ENCODE measurements around the gene PRDX5. TPM values are rescaled to one million over a fixed set of nuclear protein-coding genes. Genes with fewer than 3 reads are reported as not detected.

The PRDX5 gene
- total and polyA plus RNA-seq, 7 experiments from 2014 or later: 41.4 to 195 (median 59.6) TPM

DNA sequence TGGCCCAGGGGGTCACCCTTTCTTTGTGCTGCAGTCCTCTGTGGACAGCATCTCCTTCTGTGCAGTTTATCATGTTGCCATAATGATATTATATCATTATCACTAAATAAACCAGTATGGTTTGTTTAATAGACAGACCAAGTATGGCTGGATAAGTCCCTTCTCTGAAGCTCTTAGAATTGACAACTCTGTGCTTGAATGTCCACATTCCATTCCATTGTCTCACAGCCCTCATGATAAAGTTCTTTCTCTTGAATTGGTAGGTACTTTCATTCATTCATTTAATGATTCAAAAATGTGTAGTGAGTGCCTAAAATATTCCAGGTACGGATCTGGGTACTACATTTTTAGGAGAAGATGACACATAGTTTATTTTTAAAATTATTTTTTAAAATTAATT, 48.8 kb downstream of the PRDX5 start:
- Histone ChIP-seq H3K9me3 (ENCODE audit: control insufficient read depth in 2 of 3, low read length in 3 of 3) (no peaks in the 10 kb centered on the region), H3K27me3 (ENCODE audit: control insufficient read depth in 2 of 2, insufficient read depth in 2 of 2, low read length in 2 of 2) (no peaks in the 10 kb centered on the region), H3K27ac (ENCODE audit: low read depth, low read length) (no peak overlapping the region), H3K4me1 (ENCODE audit: control insufficient read depth in 2 of 2, insufficient read depth in 2 of 2, low read length in 2 of 2) (no peaks in the 10 kb centered on the region), H3K36me3 (ENCODE audit: control insufficient read depth in 2 of 3, insufficient read depth in 3 of 3, low read length in 3 of 3) (peaks cover 0 to 77% (median 3%) of the 10 kb centered on the region in 3 experiments), H3K4me3 (ENCODE audit: low read length) (no peak overlapping the region)
- Mint-ChIP-seq H3K27ac (peak overlapping the region in 1 of 9 donors; percentile 48), H3K27me3 (no peaks in the 10 kb centered on the region), H3K4me1 (peaks cover 0 to 7% (median 0%) of the 10 kb centered on the region in 7 donors), H3K36me3 (peaks cover 5 to 31% (median 10%) of the 10 kb centered on the region in 5 donors), H3K9me3 (no peaks in the 10 kb centered on the region), H3K4me3 (no peak overlapping the region)
- POLR2A ChIA-PET: no interaction called here
- CTCF ChIA-PET: no interaction called here
- DNase-seq (no peak), ATAC-seq (no peak)
- intact Hi-C loops (cut with micrococcal nuclease): no loop called here

DNA sequence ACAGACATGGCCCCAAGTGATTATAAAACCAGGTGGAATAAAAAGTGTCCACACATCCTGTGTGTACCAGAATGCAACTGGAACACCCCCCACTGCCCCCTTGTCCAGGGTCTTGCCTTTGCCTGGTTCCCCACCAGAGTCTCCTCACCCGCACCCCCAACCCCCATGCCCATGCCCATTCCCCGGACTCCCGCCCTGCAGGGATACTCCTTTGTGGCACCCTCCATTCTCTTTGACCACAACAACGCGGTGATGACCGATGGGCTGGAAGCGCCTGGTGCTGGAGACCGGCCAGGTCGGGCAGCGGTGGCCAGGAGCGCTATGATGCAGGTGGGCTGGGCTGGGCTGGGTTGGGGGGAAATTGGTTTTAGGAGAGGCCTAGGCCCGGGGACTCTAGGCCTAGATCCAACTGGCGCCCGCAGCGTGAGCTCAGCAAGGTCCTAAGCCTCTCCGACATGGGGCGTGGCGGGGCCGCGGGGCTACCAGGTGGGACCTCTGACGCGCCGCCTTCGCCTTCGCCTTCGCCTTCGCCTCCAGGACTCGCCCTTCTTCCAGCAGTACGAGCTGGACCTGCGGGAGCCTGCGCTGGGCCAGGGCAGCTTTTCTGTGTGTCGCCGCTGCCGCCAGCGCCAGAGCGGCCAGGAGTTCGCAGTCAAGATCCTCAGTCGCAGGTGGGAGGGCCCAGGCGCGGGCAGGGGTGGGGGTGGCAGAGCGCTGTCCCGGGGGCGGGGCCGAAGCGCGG, 50.2 kb downstream of the PRDX5 start:
- H3K36me3 Mint-ChIP-seq: peaks cover 5 to 25% (median 9%) of the 10 kb centered on the region in 5 donors
- no peak overlapping the region for H3K4me3 Mint-ChIP-seq
- no peak overlapping the region for H3K27ac Mint-ChIP-seq

DNA sequence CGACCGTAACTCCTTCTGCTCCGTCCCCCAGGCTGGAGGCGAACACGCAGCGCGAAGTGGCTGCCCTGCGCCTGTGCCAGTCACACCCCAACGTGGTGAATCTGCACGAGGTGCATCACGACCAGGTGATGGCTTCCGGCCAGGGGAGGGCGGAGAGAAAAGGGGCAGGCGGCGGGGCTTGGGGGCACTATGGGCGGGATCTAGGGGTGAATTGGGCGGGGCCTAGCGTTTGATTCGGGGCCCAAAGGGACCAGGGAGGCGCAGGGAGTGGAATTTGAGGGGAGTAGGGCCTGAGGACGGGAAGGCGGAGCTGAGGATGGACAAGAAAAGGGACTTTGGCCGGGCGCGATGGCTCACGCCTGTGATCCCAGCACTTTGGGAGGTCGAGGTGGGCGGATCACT, 50.8 kb downstream of the PRDX5 start:
- ATAC-seq: no peak
- ChIA-PET CTCF (no interaction called here), POLR2A (no interaction called here)
- Mint-ChIP-seq H3K27me3 (no peaks in the 10 kb centered on the region), H3K9me3 (no peaks in the 10 kb centered on the region), H3K27ac (no peak overlapping the region), H3K4me3 (no peak overlapping the region), H3K4me1 (peaks cover 0 to 7% (median 0%) of the 10 kb centered on the region in 7 donors), H3K36me3 (peaks cover 5 to 21% (median 9%) of the 10 kb centered on the region in 5 donors)
- Histone ChIP-seq H3K27ac (ENCODE audit: low read depth, low read length) (no peak overlapping the region), H3K4me1 (ENCODE audit: control insufficient read depth in 2 of 2, insufficient read depth in 2 of 2, low read length in 2 of 2) (no peaks in the 10 kb centered on the region), H3K27me3 (ENCODE audit: control insufficient read depth in 2 of 2, insufficient read depth in 2 of 2, low read length in 2 of 2) (no peaks in the 10 kb centered on the region), H3K4me3 (ENCODE audit: low read length) (no peak overlapping the region), H3K9me3 (ENCODE audit: control insufficient read depth in 2 of 3, low read length in 3 of 3) (no peaks in the 10 kb centered on the region), H3K36me3 (ENCODE audit: control insufficient read depth in 2 of 3, insufficient read depth in 3 of 3, low read length in 3 of 3) (peaks cover 0 to 59% (median 3%) of the 10 kb centered on the region in 3 experiments)
- intact Hi-C loops (cut with micrococcal nuclease): no loop called here
- no peak for DNase-seq

More for the DNA sequence above, 50.2 kb downstream of the PRDX5 start:
- ChIA-PET POLR2A (no interaction called here), CTCF (no interaction called here)
- H3K27me3 ChIP-seq (ENCODE audit: control insufficient read depth in 2 of 2, insufficient read depth in 2 of 2, low read length in 2 of 2): no peaks in the 10 kb centered on the region
- no peaks in the 10 kb centered on the region for H3K9me3 ChIP-seq (ENCODE audit: control insufficient read depth in 2 of 3, low read length in 3 of 3)
- intact Hi-C loops (cut with micrococcal nuclease): no loop called here
- H3K4me1 ChIP-seq (ENCODE audit: control insufficient read depth in 2 of 2, insufficient read depth in 2 of 2, low read length in 2 of 2): no peaks in the 10 kb centered on the region
- DNase-seq: no peak
- Mint-ChIP-seq H3K4me1 (peaks cover 0 to 7% (median 0%) of the 10 kb centered on the region in 7 donors), H3K27me3 (no peaks in the 10 kb centered on the region), H3K9me3 (no peaks in the 10 kb centered on the region)
- H3K27ac ChIP-seq (ENCODE audit: low read depth, low read length): no peak overlapping the region
- ATAC-seq: no peak
- H3K4me3 ChIP-seq (ENCODE audit: low read length): no peak overlapping the region
- peaks cover 0 to 65% (median 3%) of the 10 kb centered on the region in 3 experiments for H3K36me3 ChIP-seq (ENCODE audit: control insufficient read depth in 2 of 3, insufficient read depth in 3 of 3, low read length in 3 of 3)

DNA sequence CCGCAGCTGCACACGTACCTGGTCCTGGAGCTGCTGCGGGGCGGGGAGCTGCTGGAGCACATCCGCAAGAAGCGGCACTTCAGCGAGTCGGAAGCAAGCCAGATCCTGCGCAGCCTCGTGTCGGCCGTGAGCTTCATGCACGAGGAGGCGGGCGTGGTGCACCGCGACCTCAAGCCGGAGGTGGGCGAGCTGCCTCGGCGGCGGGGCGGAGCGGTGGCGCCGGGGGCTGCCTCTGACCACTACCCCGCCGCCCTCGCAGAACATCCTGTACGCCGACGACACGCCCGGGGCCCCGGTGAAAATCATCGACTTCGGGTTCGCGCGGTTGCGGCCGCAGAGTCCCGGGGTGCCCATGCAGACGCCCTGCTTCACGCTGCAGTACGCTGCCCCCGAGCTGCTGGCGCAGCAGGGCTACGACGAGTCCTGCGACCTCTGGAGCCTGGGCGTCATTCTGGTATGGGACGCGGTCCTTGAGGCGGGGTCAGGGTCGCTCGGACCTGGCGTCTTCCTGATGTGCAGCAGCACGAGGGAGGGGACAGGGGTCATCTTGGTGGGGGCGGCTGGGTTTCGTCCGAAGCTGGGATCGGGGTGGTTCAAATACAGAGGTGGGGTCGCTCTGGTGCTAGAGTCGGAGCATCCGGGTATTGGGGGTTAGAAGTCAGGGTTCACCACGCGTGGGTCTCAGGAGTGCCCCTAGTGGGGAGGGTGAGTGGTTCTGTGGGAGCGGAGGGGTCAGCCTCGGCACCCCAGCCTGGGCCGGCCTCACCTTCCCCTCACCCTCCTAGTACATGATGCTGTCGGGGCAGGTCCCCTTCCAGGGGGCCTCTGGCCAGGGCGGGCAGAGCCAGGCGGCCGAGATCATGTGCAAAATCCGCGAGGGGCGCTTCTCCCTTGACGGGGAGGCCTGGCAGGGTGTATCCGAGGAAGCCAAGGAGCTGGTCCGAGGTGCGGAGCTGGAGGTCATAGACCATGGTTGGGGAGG, 51.8 kb downstream of the PRDX5 start:
- no peaks in the 10 kb centered on the region for H3K27me3 ChIP-seq (ENCODE audit: control insufficient read depth in 2 of 2, insufficient read depth in 2 of 2, low read length in 2 of 2)
- H3K27ac ChIP-seq (ENCODE audit: low read depth, low read length): no peak overlapping the region
- peaks cover 0 to 7% (median 0%) of the 10 kb centered on the region in 7 donors for H3K4me1 Mint-ChIP-seq
- intact Hi-C loops (cut with micrococcal nuclease): no loop called here
- POLR2A ChIA-PET: no interaction called here
- peaks cover 0 to 51% (median 3%) of the 10 kb centered on the region in 3 experiments for H3K36me3 ChIP-seq (ENCODE audit: control insufficient read depth in 2 of 3, insufficient read depth in 3 of 3, low read length in 3 of 3)
- H3K9me3 ChIP-seq (ENCODE audit: control insufficient read depth in 2 of 3, low read length in 3 of 3): no peaks in the 10 kb centered on the region
- H3K4me1 ChIP-seq (ENCODE audit: control insufficient read depth in 2 of 2, insufficient read depth in 2 of 2, low read length in 2 of 2): no peaks in the 10 kb centered on the region
- CTCF ChIA-PET: no interaction called here
- H3K4me3 Mint-ChIP-seq: no peak overlapping the region
- peaks cover 5 to 16% (median 9%) of the 10 kb centered on the region in 5 donors for H3K36me3 Mint-ChIP-seq
- H3K9me3 Mint-ChIP-seq: no peaks in the 10 kb centered on the region
- H3K4me3 ChIP-seq (ENCODE audit: low read length): no peak overlapping the region
- no peaks in the 10 kb centered on the region for H3K27me3 Mint-ChIP-seq
- DNase-seq: no peak
- ATAC-seq: no peak
- H3K27ac Mint-ChIP-seq: peak overlapping the region in 1 of 9 donors; percentile 36

DNA sequence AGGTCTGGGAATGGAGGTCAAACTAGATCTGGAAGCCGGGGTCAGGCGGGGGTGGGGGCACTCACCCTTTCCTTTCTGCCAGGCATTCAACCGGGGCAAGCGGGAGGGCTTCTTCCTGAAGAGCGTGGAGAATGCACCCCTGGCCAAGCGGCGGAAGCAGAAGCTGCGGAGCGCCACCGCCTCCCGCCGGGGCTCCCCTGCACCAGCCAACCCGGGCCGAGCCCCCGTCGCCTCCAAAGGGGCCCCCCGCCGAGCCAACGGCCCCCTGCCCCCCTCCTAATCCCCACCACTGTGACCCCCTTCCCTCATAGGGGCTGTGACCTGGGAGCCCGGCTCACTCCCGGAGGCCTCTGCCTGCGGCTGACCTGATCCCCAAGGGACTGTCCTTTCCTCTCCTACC, 53.3 kb downstream of the PRDX5 start:
- Mint-ChIP-seq H3K27me3 (no peaks in the 10 kb centered on the region), H3K36me3 (peaks cover 5 to 16% (median 9%) of the 10 kb centered on the region in 5 donors), H3K4me3 (no peak overlapping the region), H3K4me1 (peaks cover 0 to 7% (median 0%) of the 10 kb centered on the region in 7 donors), H3K27ac (no peak overlapping the region), H3K9me3 (no peaks in the 10 kb centered on the region)
- H3K4me1 ChIP-seq (ENCODE audit: control insufficient read depth in 2 of 2, insufficient read depth in 2 of 2, low read length in 2 of 2): no peaks in the 10 kb centered on the region
- H3K9me3 ChIP-seq (ENCODE audit: control insufficient read depth in 2 of 3, low read length in 3 of 3): no peaks in the 10 kb centered on the region
- H3K27me3 ChIP-seq (ENCODE audit: control insufficient read depth in 2 of 2, insufficient read depth in 2 of 2, low read length in 2 of 2): no peaks in the 10 kb centered on the region
- ATAC-seq (no peak), DNase-seq (no peak)
- ChIA-PET CTCF (no interaction called here), POLR2A (no interaction called here)
- H3K4me3 ChIP-seq (ENCODE audit: low read length): no peak overlapping the region
- intact Hi-C loops (cut with micrococcal nuclease): no loop called here
- H3K27ac ChIP-seq (ENCODE audit: low read depth, low read length): no peak overlapping the region
- H3K36me3 ChIP-seq (ENCODE audit: control insufficient read depth in 2 of 3, insufficient read depth in 3 of 3, low read length in 3 of 3): peaks cover 0 to 42% (median 3%) of the 10 kb centered on the region in 3 experiments

All from naive thymus-derived CD4-positive, alpha-beta T cell (primary cell).